ENCODE results near the gene TSPAN10.

DNA sequence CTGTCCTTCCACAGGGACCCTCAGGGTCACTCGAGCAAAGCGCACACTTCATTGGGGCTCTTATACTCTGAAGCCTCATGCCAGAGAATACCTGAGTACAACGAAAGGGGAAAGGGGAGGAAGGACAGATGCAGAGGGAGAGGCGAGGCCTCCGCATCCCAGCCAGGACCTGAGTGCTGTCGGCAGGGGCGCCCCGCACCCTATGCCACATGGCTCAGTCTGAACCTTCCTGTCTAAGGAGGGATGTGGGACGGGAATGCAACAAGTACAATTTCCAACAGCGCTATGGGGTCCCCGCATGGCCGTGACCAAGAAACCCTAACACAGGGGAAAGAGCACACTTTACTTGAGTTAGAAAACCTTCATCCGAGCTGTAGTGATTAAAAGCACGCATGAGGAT, 45.0 kb upstream of the TSPAN10 start:
- TF ChIP-seq, protein P1, sequence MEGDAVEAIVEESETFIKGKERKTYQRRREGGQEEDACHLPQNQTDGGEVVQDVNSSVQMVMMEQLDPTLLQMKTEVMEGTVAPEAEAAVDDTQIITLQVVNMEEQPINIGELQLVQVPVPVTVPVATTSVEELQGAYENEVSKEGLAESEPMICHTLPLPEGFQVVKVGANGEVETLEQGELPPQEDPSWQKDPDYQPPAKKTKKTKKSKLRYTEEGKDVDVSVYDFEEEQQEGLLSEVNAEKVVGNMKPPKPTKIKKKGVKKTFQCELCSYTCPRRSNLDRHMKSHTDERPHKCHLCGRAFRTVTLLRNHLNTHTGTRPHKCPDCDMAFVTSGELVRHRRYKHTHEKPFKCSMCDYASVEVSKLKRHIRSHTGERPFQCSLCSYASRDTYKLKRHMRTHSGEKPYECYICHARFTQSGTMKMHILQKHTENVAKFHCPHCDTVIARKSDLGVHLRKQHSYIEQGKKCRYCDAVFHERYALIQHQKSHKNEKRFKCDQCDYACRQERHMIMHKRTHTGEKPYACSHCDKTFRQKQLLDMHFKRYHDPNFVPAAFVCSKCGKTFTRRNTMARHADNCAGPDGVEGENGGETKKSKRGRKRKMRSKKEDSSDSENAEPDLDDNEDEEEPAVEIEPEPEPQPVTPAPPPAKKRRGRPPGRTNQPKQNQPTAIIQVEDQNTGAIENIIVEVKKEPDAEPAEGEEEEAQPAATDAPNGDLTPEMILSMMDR (conservative IDR thresholded peaks at IDR 0.05; ENCODE audit: low read depth, low read length) = no peak
- no peak for TF ChIP-seq EZH2 (IDR thresholded peaks at IDR 0.05; ENCODE audit: low read length, unreplicated experiment)
- TF ChIP-seq EZH2phosphoT487 (IDR thresholded peaks at IDR 0.05; ENCODE audit: borderline replicate concordance, low read length) = no peak

Data from PC-3 (cell line).